T-helper 2 cell (primary cell): ENCODE data around the gene CASP9.
"Not testable (repeated sequence)": the region's sequence is repeated elsewhere in the genome, so short reads cannot be mapped to it uniquely, and the experiment has no call there.

ENCODE experiments used
- DNase-seq, 5 experiments: peaks; one replicate each; pipeline versions ENCODE4 v3.0.0 to v3.0.0-alpha.2; 2012 to 2022

CASP9 gene

GRCh38 chr1:15525050-15526020 is 1.3 kb upstream of the CASP9 start:
- peak in 3 of 5 experiments; percentile 97 to 100 (median 99) for DNase-seq

GRCh38 chr1:15524283-15525049 is 451 bp upstream of the CASP9 start:
- peak; percentile 96 to 100 (median 99) for DNase-seq

GRCh38 chr1:15523104-15524020 is 653 bp downstream of the CASP9 start:
- no peak for DNase-seq

GRCh38 chr1:15522551-15522950 is 1.5 kb downstream of the CASP9 start:
- DNase-seq, result no peak

GRCh38 chr1:15521206-15521906 is 2.7 kb downstream of the CASP9 start:
- not testable (repeated sequence) for DNase-seq

- no peak for DNase-seq
Observed at GRCh38 chr1:15519625-15520024, 4.4 kb downstream of the CASP9 start.

- peak in 1 of 5 experiments; percentile 51 for DNase-seq
Observed at GRCh38 chr1:15515022-15515663, 8.9 kb downstream of the CASP9 start.

GRCh38 chr1:15514557-15514956 is 9.5 kb downstream of the CASP9 start:
- not testable (repeated sequence) for DNase-seq

GRCh38 chr1:15513919-15514318 is 10.1 kb downstream of the CASP9 start:
- DNase-seq, result no peak

GRCh38 chr1:15513192-15513591 is 10.8 kb downstream of the CASP9 start:
- no peak for DNase-seq

GRCh38 chr1:15510611-15511405 is 13.2 kb downstream of the CASP9 start:
- DNase-seq, result no peak

GRCh38 chr1:15509586-15509985 is 14.4 kb downstream of the CASP9 start:
- no peak for DNase-seq

GRCh38 chr1:15508700-15509487 is 15.1 kb downstream of the CASP9 start:
- no peak for DNase-seq

- no peak for DNase-seq
Observed at GRCh38 chr1:15507278-15507677, 16.7 kb downstream of the CASP9 start.

- no peak for DNase-seq
Observed at GRCh38 chr1:15506831-15507230, 17.2 kb downstream of the CASP9 start.

GRCh38 chr1:15504436-15504835 is 19.6 kb downstream of the CASP9 start:
- no peak for DNase-seq

- peak in 3 of 5 experiments; percentile 30 to 68 (median 35) for DNase-seq
Observed at GRCh38 chr1:15501208-15502032, 22.6 kb downstream of the CASP9 start.
